HG02571 (cell line): Measurements from ENCODE around the gene BAG1.
A peak's percentile ranks its signal among the peaks of the same experiment; 100 is the strongest.

Experiments
- ATAC-seq: cut with Tn5 transposase; IDR thresholded peaks from one replicate; pipeline ENCODE4 v1.9.1; 2021; ENCODE audit warnings: mild to moderate bottlenecking, moderate library complexity; ENCODE audit not compliant: unreplicated experiment

The BAG1 gene

GRCh38 chr9:33244137-33244784 is 20.2 kb downstream of the BAG1 start:
- no peak for ATAC-seq

DNA sequence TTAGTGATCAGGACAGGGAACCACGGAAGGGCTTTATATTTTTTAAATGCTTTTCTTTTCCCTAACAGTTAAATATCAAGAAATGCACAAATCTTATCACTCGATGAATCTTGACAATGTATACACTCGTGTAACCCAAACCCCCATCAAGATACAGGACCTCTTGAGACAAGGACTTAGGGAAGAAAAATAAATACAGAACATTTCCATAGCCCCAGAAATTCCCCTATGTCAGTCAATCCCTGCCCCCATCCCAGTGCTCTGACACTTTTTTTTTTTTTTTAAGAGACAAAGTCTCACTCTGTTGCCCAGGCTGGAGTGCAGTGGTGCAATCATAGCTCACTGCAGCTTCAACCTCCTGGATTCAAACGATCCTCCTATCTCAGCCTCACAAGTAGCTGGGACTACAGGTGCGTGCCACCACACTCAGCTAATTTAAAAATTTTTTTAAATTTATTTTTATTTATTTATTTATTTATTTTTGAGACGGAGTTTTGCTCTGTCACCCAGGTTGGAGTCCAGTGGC is 21.8 kb downstream of the BAG1 start:
- ATAC-seq: no peak

DNA sequence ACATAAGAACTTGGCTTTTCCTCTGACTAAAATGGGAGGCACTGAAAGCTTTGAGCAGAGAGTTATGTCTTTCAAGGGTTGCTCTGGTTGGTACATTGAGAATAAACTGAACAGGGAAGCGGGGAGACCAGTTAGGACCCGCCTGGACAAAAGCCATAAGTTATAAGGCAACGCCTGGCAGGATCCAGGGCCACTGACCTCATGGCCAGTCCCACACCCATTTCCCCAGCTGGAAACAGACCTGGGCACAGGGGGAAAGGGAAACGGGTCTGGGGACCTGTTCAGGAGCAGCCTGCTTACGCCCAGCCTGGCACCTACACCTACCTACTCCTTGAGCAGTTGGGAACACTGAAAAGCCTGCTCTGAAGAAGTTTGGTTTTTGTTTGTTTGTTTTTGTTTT is 23.2 kb downstream of the BAG1 start:
- no peak for ATAC-seq

GRCh38 chr9:33239921-33240320 is 24.6 kb downstream of the BAG1 start, which contains the start of gene SPINK4:
TSS of gene SPINK4 (plus strand) at chr9:33240167. CDS start at chr9:33240209, 42 bp downstream.
- no peak for ATAC-seq

DNA sequence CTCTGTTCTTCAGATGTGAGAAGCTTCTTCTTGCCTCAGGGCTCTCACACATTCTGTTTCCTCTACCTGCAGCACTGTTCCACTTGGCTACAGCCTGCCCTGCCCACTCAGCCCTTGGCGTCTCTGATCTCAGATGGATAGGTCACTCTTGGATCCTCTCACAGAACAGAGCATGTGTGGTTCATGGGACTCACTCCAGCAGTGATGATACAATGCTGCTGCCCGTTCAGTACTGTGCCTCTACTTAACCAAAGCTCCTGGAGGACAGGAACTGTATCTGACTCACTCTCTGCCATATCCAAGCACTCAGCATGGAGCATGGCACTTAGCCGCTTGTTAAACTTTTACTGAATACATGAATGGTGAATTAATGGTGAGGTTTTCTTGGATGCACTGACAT is 27.9 kb downstream of the BAG1 start:
- no peak for ATAC-seq

DNA sequence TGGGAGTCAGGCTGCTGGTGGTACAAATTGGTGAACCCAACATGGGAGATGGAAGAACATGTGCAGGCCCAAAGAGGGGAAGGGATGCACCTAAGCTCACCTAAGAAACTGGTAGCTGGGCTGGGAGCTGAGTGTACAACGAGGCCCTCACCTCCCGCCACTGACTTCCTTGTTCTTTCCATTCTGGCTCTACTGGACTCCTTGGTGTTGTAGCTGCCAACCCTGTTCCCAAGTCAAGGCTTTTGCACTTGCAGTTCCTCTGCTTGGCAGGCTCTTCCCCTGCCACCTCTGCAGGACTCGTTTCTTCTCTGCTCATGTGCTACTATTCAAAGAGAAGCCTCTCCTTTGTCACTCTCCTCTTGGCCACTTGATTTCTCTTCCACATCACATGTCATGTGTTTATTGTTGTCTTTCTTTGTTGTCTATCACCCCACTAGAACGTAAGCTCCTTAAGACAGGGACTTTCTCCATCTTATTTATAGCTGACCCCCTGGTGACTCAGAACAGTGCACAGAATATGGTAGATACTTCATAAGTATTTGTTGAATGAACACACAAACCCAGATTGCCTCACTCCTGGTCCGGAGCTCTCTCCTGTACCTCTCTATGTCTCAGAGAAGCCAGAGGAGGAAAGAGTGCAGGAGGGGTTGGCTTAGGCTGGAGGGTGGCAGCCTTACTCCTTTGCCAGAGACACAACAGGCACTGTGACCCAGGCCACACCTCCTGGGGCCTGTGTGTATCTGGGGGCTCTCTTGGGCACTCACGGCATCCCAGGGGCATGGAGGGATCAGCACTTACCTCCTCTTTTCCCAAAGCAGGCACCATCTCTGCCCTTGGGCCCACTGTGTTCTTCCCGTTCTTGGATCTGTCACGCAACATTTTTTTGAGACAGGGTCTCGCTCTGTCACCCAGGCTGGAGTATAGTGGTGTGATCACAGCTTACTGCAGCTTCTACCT is 29.7 kb downstream of the BAG1 start:
- no peak for ATAC-seq

DNA sequence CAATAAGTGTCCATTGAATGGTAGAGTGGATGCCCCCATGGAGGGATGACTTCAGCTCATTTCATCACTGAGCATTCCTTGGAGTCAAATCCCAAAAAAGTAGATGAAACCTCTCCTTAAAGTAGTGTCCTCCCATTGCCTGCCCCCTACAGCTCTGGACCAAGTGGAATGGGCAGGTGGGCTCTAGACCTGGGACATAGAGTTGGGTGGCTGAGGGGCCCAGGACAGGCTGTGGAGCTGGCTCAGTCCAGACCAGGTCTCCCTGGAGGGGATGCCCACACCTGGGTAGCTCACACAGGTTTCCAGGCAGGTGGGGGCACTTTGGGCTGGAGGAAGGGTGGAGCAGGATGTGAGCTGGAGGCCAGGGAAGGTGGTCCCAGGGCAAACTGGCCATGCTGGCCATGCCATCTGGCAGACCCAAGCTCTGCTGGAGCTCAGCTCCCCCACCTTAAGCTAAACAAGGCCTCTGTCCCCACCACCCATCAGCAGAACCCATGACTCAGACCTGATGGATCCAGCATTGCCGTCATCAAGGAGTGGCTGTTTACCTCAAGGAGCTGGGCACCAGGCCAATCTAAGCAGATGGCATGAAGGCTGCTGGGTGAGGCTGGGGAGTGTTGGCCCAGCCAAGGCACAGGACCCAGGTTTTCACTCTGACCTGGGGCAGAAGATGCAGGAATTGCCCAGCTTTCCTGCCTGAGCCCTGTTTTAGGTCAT is 30.7 kb downstream of the BAG1 start:
- no peak for ATAC-seq

GRCh38 chr9:33232815-33233214 is 31.7 kb downstream of the BAG1 start:
- no peak for ATAC-seq

- no peak for ATAC-seq
Measured at GRCh38 chr9:33231623-33231942, 32.9 kb downstream of the BAG1 start.

DNA sequence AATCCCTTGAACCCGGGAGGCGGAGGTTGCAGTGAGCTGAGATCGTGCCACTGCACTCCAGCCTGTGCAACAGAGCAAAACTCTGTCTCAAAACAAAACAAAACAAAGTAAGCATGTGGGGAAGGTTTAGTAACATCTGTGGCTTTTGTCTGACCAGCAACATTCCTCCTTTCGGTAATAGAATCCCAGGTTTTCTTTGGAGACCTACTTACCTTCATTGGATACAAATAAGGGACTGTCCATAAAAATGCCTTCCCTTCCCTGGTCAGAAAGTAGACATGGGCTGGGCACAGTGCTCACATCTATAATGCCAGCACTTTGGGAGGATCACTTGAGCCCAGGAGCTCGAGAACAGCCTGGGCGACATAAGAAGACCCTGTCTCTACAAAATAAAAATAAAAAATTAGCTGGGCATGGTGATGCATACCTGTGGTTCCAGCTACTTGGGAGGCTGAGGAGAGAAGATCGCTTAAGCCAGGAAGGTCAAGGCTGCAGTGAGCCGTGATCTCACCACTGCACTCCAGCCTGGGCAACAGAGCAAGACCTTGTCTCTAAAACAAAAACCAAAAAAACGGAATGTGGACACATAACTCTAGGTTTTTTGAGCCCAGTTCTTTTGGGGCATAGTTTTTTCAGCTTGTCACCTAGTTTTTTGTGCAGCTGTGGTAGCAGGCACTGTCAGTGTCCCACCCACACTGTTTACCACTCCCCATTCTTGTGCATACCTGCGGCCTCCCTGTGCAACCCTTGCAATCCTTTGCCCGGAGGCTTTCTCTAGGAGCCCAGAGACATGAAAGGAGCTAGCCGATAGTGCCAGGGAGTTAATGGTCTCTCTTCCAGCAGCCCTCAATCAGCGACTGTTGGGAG is 33.5 kb downstream of the BAG1 start:
- ATAC-seq: no peak

- ATAC-seq: no peak
Measured at GRCh38 chr9:33229359-33230114, 35.0 kb downstream of the BAG1 start.

DNA sequence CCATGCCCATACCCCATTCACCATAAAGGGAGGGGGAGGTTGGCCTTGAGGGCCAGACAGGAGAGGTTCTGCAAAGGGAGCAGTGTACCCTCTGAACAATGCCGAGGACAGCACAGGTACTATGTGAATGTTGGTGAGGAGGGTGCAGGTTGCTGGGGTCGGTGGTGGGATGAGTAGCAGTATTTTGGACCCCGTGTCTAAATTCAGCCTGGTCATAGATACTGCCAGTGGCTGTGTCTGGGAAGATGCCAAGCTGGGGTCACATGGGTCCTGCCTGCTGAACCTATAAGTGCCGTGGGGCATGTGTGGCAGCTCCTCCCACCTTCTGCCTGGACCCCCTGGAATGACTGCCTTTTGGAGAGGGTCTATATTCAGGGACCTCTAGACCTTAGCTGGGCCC is 35.9 kb downstream of the BAG1 start:
- ATAC-seq: no peak

- ATAC-seq: no peak
Measured at GRCh38 chr9:33227741-33228140, 36.8 kb downstream of the BAG1 start.

GRCh38 chr9:33227008-33227398 is 37.5 kb downstream of the BAG1 start:
- peak; percentile 53 for ATAC-seq

DNA sequence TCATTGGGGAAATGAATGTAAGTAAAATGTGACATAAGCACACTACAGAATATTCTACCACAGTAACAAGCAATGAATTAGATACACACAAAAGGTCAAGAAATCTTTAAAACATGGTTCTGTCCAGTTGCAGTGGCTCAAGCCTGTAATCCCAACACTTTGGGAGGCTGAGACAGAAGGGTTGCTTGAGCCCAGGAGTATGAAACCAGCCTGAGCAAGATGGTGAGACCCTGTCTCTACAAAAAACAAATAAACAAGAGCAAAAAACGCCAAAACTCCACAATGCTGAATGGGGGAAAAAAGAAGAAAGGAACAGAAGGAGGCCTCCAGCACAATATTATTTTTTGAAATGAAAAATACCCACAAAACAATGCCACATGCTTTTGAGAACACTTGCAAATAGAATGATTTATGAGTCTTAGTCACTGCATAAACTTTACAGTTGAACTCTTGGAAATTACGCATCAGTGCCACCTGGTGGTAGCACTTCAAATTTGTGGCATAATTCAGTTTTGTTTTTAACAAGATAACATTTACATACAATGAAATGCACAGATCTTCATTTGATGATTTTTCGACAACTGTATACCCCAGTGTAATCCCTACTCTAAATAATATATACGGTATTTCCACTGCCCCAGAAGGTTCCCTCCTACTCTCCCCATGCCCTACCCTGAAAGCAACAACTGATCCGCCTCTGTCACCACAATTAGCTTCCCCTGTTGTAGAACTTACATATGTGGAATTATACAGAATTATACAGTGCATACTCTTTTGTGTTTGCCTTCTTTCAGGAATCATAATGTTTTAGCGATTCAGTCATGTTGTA is 39.0 kb downstream of the BAG1 start:
- ATAC-seq: no peak

DNA sequence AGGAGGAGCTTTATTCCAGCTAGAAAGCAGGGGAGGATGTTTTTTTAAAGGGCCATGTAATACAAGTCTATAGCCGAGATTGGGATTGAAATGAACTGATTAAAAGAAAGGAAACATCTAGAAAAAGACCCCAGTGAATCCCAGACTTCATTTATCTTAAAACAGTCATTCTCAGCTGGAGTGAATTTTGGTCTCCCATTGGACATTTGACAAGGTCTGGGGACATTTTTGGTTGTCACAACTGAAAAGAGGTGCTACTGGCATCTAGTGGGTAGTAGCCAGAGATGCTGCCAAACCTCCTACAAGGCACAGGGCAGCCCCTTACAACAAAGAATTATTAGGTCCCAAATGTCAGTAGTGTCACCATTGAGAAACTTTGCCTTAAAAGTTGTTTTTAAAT is 40.8 kb downstream of the BAG1 start:
- ATAC-seq: no peak

- no peak for ATAC-seq
Measured at GRCh38 chr9:33222031-33222430, 42.5 kb downstream of the BAG1 start.

DNA sequence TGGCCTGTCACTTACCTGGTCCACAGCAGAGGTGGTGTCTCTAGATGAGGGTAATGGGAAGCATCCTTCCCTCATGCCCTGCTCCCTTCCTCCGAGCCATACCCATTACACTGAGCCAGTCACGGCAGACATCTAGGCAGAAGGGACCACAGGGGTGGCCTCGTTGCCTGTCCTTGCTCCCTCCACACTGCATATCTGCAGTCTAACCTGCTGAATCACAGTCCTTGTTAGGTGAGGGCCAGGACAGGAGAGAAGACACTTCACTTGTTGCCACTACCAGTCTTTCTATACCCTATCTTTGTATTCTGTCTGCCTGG is 43.0 kb downstream of the BAG1 start:
- ATAC-seq: no peak
